GM19324 (cell line): Measurements from ENCODE around the gene RBM17.
"Not testable (repeated sequence)": the region's sequence is repeated elsewhere in the genome, so short reads cannot be mapped to it uniquely, and the experiment has no call there.

ENCODE experiments used
- ATAC-seq: cut with Tn5 transposase; IDR thresholded peaks from one replicate; pipeline ENCODE4 v1.9.1; 2021; ENCODE audit warnings: mild to moderate bottlenecking, moderate library complexity; ENCODE audit not compliant: unreplicated experiment, low FRiP score

The RBM17 gene

DNA sequence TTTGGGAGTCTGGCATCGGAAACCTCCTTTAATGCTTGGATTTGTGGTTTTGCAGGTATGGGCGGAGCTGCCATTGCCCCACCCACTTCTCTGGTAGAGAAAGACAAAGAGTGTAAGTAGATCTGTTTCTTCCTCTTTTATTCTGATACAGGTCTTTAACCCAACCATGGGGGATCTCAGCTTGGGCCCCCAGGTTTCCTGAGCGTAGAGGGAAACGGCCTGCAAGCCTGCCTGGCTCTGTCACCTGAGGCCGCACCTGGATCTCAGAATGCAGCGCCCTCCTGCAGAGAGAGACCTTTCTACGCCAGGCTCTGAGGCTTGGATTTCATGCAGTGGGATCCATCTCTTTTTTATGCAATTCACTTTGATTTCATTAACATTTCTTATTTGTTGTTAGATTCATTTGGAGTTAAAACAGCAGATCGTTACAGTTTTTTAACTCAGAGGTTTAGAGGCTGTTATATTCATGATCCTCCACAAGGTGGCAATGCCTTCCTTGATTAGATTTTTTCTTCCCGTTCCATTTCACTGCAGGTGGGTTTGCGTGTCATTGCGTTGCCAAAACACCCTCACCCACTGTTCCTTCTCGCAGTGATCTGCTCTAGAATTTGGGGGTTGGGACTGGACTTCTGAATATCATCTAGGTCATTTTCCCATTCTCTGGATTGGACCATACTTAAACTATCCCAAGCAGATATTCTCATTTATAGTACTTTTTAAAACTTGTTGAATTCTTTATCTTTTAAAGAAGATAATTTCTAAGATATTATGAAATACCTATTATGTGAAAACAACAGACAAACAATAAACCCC is 20.0 kb downstream of the RBM17 start:
- no peak for ATAC-seq

GRCh38 chr10:6109444-6109775 is 20.6 kb downstream of the RBM17 start:
- no peak for ATAC-seq

DNA sequence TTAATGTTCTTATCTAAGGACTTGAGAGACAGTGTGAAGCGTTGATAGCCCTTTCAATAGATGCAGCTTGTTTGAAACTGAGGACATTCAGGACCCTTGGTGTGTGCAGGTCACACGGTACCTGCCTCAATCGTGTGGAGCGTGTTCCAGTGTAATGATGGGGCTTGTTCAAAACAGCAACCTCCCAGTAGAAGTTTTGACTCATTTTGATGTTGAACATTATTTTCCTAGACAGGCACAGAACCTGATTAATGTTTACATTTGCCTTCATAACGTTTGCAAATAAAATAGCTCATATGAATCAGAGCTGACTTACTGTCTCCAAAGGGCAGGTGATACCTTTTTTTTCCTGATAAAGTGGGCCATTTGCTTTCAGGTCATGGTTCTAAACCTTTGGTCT is 21.3 kb downstream of the RBM17 start:
- no peak for ATAC-seq

DNA sequence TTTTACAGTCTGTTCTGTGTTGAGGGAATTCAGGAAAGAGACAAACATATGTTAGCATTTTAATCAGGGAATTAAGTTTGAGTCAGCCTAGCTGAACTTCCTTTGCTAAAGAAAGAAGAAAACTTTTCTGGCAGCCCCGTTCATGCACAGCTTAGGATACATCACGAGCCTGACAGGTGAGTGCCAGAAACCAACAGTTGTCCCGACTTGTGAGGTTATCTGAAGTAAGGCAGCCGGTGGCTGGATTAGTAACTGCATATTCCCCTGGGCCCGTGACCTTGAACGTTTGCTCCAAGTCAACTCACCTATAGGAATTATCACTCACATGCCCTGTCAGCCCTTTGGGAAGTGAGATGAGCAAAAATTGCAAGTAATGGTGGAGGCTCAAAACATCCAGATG is 24.1 kb downstream of the RBM17 start:
- ATAC-seq = no peak

GRCh38 chr10:6114299-6114698 is 25.5 kb downstream of the RBM17 start:
- no peak for ATAC-seq

DNA sequence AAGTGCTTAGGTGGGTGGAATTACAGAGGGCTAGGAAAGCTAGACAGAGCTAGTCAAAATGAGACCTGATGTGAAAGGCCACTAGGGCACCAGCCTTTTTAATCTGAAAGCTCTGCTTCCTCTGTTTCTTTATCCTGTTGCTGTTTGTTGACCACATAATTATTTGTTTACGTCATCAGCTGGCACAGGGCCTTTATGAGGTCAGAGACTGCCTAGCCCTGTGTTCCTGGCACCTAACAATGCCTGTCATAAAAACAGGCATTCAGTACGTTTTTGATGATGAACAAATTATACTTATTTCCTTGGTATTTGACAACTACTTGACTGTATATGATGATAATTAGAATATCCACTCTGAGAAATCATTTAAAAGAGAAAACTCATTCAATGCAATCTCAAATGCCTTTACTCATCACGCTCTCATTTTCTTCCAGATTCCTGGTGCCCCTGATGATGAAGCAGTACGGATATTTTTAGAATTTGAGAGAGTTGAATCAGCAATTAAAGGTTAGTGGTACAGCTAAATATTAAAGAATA is 26.0 kb downstream of the RBM17 start:
- ATAC-seq = no peak

DNA sequence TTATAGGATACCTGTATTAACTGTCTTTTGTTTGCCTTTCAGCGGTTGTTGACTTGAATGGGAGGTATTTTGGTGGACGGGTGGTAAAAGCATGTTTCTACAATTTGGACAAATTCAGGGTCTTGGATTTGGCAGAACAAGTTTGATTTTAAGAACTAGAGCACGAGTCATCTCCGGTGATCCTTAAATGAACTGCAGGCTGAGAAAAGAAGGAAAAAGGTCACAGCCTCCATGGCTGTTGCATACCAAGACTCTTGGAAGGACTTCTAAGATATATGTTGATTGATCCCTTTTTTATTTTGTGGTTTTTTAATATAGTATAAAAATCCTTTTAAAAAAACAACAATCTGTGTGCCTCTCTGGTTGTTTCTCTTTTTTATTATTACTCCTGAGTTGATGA is 26.6 kb downstream of the RBM17 start:
- ATAC-seq = no peak

DNA sequence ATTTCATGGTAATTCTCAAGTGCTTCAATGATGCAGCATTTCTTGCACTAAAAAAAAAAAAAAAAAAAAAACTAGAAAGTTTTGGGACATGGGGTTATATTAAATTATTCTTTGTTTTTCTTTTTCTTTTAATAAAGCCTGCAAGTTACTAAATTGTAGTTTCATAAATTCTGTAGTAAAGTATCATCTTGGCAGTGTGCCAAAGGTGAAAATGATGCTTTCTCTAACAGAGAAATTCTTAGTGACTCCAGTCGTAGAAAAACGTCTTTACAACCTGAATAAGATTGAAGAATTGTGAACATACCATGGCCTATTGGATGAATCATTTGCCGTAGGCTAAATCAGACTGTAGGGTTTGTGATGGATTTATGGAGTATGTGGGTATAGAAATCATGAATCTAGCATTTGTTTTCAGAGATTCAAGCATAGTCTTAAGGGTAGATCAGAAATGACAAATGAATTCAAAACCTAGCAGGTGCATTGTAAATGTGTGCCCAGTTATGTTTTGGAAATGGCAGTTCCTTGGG is 27.1 kb downstream of the RBM17 start:
- ATAC-seq = no peak

GRCh38 chr10:6116806-6117205 is 28.0 kb downstream of the RBM17 start:
- no peak for ATAC-seq

GRCh38 chr10:6117711-6118110 is 28.9 kb downstream of the RBM17 start:
- ATAC-seq = no peak

DNA sequence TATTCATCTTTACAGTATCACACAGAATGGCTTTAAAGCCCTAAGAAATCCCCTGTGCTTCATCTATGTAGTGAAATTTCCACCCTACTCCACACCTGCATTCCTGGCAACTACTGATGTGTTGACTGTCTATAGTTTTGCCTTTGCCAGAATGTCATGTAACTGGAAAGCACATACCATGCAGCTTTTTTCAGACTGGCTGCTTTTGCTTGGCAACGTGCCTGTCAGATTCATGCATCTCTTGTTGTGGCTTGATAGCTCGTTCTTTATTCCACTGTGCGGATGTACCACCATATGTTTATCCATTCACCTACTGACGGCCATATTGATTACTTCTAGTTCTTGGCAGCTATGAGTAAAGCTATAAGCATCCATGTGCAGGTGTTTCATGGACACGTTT is 30.6 kb downstream of the RBM17 start:
- no peak for ATAC-seq

DNA sequence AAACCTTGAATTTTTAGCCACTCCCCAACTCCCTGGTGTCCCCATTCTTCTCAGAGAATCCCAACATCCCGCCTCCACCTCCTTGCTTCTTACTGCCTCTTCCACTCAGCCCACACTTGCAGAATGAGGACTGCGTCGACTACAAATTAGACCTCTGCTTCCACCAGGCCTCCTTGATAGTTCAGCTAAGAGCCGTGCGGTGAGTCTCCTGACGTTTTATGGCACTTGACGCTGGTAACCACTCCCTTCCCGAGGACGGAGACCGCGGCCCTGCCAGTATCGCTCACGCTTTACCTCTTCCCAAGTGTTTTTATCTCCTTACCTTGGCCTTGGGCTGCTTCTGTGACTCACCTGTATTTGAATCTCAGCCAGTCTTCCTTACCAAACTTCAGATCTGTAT is 31.1 kb downstream of the RBM17 start:
- no peak for ATAC-seq

- no peak for ATAC-seq
Observed at GRCh38 chr10:6120691-6121090, 31.9 kb downstream of the RBM17 start.

DNA sequence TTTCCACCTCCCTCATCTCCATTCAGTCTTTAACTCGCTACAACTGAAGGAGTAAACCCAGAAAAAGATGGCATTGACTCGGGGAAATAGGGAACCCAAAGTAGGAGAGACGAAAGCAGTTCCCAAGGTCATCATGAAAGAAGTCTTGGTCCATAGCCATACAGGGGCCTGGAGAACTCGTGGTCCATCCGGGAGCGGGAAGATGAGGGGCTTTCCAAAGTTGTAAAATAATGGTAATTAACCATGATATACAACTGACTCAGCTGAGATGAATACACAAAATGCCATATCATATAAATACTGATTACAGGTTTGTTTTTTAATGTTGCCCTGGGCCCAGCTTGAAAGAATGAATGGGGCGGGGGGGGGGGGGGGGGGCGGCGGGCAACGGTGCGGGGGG is 32.3 kb downstream of the RBM17 start:
- no peak for ATAC-seq

- no peak for ATAC-seq
Observed at GRCh38 chr10:6123532-6123931, 34.7 kb downstream of the RBM17 start.

DNA sequence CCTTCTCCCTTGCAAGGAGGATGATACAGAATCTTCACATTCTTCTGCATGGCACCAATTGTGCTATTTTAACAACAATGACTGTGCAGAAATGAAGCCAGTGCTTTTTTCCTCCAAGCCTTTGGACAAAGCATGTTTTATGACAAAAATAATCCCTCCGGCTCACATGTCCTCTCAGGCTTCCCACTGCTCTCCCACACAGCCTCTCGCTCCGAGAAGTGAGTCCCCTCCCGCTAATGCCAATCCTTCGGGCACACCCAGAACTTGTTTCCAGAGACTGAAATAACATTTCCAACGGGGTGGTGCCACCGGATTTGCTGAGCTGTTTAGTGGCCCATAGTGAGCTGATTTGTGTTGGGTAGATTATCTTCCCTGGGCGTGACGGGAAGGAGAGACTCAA is 35.8 kb downstream of the RBM17 start:
- no peak for ATAC-seq

DNA sequence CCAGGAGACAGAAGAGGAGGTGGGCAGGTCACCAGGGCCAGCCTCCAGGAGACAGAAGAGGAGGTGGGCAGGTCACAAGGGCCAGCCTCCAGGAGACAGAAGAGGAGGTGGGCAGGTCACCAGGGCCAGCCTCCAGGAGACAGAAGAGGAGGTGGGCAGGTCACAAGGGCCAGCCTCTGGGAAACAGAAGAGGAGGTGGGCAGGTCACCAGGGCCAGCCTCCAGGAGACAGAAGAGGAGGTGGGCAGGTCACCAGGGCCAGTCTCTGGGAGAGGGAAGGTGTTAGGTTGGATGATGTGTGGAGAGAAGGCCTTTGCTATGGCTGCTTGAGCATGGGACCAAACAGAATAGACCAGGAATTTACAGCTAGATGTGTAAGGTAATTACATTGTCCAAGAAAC is 38.6 kb downstream of the RBM17 start:
- not testable (repeated sequence) for ATAC-seq

GRCh38 chr10:6128087-6128486 is 39.3 kb downstream of the RBM17 start:
- ATAC-seq = no peak

DNA sequence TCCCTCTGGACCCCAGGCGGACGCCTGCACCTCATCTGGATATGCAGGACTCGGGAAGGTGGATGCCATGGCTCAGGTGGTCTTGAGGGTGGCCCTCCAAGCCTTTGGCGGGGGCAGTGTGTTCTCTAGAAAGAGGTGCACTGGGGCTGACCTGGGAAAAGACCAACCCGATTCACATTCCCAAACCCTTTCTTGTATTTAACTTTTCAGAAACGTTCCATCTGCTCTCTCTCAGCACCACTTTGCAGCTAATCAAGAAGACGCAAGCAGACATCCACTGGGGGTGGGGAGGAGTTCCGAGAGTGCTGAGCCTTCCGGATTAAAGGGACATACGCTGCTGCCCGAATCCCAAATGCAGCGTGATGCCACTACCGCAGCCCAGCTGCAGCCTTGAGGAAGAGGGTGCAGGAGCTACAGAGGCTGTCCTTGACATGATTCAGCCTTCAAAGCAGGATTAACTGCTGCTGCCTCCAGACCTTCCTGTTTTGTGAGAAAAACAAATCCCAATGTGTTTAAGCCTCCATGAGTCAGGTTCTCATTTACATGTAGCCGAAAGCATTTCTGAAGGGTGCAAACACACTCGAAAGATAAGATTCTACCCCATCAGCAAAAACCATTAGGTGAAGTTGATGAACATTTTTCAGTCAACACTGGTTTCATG is 39.9 kb downstream of the RBM17 start:
- ATAC-seq = no peak

DNA sequence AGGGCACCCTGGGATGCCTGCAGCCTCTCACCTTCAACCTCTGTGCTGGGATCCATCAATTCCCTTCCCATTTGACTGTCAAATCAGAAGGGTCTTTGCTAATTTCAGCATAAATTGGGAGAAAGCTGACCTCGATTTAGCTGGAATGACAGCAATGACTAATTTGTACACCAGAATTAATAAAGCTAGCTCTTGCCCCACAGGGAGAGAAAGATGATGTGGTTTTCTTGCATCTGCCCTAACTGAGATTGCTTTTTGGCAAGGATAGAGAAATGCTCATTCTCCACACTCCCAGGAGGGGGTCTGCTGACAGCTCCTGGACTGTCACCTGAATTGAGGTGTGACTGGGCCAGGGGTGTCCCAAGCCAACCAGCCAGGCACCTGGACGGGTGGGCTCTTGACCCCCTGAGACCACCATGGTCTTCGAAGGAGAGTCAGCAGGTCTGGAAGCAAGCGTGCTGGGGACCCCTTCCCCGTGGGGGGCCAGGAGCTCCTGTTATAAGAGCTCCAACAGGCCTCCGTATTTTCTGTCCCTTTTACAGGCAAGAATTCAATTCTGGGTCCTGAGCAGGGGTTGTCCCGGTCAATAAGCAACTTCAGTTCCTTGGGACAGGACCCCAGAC is 42.1 kb downstream of the RBM17 start:
- no peak for ATAC-seq

- ATAC-seq = no peak
Observed at GRCh38 chr10:6133331-6134098, 44.7 kb downstream of the RBM17 start.
